Muscle layer of colon (tissue), 2 donors: ENCODE measurements around the gene BICRAL.

Source experiments
- H3K27ac ChIP-seq: one replicate; pipeline ENCODE4 v1.7.0; 2013; ENCODE audit warnings: low read depth, mild to moderate bottlenecking, low read length, moderate library complexity
- H3K27me3 ChIP-seq, 2 donors: one replicate each; pipeline ENCODE4 v1.7.0; 2013; ENCODE audit warnings: low read length in 2 of 2, mild to moderate bottlenecking in 2 of 2; ENCODE audit not compliant: insufficient read depth in 2 of 2, control insufficient read depth in 1 of 2
- H3K36me3 ChIP-seq: one replicate; pipeline ENCODE4 v1.7.0; 2013; ENCODE audit warnings: mild to moderate bottlenecking, low read length; ENCODE audit not compliant: insufficient read depth
- H3K4me1 ChIP-seq: one replicate; pipeline ENCODE4 v1.7.0; 2013; ENCODE audit warnings: mild to moderate bottlenecking, low read length; ENCODE audit not compliant: insufficient read depth
- H3K4me3 ChIP-seq, 2 donors: one replicate each; pipeline ENCODE4 v1.7.0; 2013; ENCODE audit warnings: low read length in 2 of 2, low read depth in 1 of 2, mild to moderate bottlenecking in 1 of 2, moderate library complexity in 1 of 2
- H3K9ac ChIP-seq: one replicate; pipeline ENCODE4 v1.7.0; 2013; ENCODE audit warnings: low read length
- H3K9me3 ChIP-seq: one replicate; pipeline ENCODE4 v1.7.0; 2013; ENCODE audit warnings: mild to moderate bottlenecking, low read length
- donor health status: abdominal sarcoma.
- donor health status: Adenocarcinoma of cecum.

The BICRAL gene

GRCh38 chr6:42748203-42748898, 33.5 kb upstream of the BICRAL start:
- Histone ChIP-seq H3K4me3 (peak overlapping the region; percentile 94 to 96), H3K9ac (peak overlapping the region; percentile 8), H3K27ac (peak overlapping the region; percentile 98), H3K27me3 (no peaks in the 10 kb centered on the region), H3K9me3 (no peaks in the 10 kb centered on the region), H3K36me3 (no peaks in the 10 kb centered on the region), H3K4me1 (peaks cover 31% of the 10 kb centered on the region)

- Histone ChIP-seq H3K9ac (no peak overlapping the region), H3K9me3 (no peaks in the 10 kb centered on the region), H3K4me3 (no peak overlapping the region), H3K27ac (no peak overlapping the region), H3K36me3 (no peaks in the 10 kb centered on the region), H3K4me1 (peaks cover 13% of the 10 kb centered on the region), H3K27me3 (no peaks in the 10 kb centered on the region)
Measured at GRCh38 chr6:42751055-42751454, 30.8 kb upstream of the BICRAL start.

GRCh38 chr6:42754759-42755158, 27.1 kb upstream of the BICRAL start:
- H3K9me3 ChIP-seq = no peaks in the 10 kb centered on the region
- H3K27ac ChIP-seq = no peak overlapping the region
- H3K36me3 ChIP-seq = peaks cover 6% of the 10 kb centered on the region
- no peak overlapping the region for H3K9ac ChIP-seq
- no peaks in the 10 kb centered on the region for H3K4me1 ChIP-seq
- H3K4me3 ChIP-seq = no peak overlapping the region
- no peaks in the 10 kb centered on the region for H3K27me3 ChIP-seq

GRCh38 chr6:42756722-42757121, 25.1 kb upstream of the BICRAL start:
- Histone ChIP-seq H3K4me3 (no peak overlapping the region), H3K9ac (no peak overlapping the region), H3K4me1 (no peaks in the 10 kb centered on the region), H3K27ac (no peak overlapping the region), H3K36me3 (peaks cover 6% of the 10 kb centered on the region), H3K9me3 (no peaks in the 10 kb centered on the region), H3K27me3 (no peaks in the 10 kb centered on the region)

GRCh38 chr6:42758756-42759430, 23.0 kb upstream of the BICRAL start:
- Histone ChIP-seq H3K36me3 (peaks cover 6% of the 10 kb centered on the region), H3K4me1 (no peaks in the 10 kb centered on the region), H3K4me3 (no peak overlapping the region), H3K27ac (no peak overlapping the region), H3K27me3 (no peaks in the 10 kb centered on the region), H3K9ac (no peak overlapping the region), H3K9me3 (no peaks in the 10 kb centered on the region)

GRCh38 chr6:42761287-42762067, 20.4 kb upstream of the BICRAL start:
- no peaks in the 10 kb centered on the region for H3K9me3 ChIP-seq
- H3K27ac ChIP-seq = no peak overlapping the region
- H3K27me3 ChIP-seq = no peaks in the 10 kb centered on the region
- peaks cover 6% of the 10 kb centered on the region for H3K36me3 ChIP-seq
- H3K9ac ChIP-seq = no peak overlapping the region
- H3K4me3 ChIP-seq = no peak overlapping the region
- no peaks in the 10 kb centered on the region for H3K4me1 ChIP-seq

- no peaks in the 10 kb centered on the region for H3K27me3 ChIP-seq
- H3K27ac ChIP-seq = no peak overlapping the region
Measured at GRCh38 chr6:42762426-42762859, 19.4 kb upstream of the BICRAL start.

GRCh38 chr6:42762950-42763349, 18.9 kb upstream of the BICRAL start:
- Histone ChIP-seq H3K27ac (no peak overlapping the region), H3K4me3 (no peak overlapping the region), H3K9ac (no peak overlapping the region), H3K4me1 (no peaks in the 10 kb centered on the region), H3K9me3 (no peaks in the 10 kb centered on the region), H3K36me3 (peaks cover 6% of the 10 kb centered on the region), H3K27me3 (no peaks in the 10 kb centered on the region)

More at GRCh38 chr6:42762426-42762859, 19.4 kb upstream of the BICRAL start:
- Histone ChIP-seq H3K36me3 (peaks cover 6% of the 10 kb centered on the region), H3K9ac (no peak overlapping the region), H3K4me1 (no peaks in the 10 kb centered on the region), H3K4me3 (no peak overlapping the region), H3K9me3 (no peaks in the 10 kb centered on the region)

GRCh38 chr6:42764911-42765648, 16.8 kb upstream of the BICRAL start:
- Histone ChIP-seq H3K36me3 (no peaks in the 10 kb centered on the region), H3K27ac (no peak overlapping the region), H3K9me3 (no peaks in the 10 kb centered on the region), H3K4me1 (no peaks in the 10 kb centered on the region), H3K4me3 (no peak overlapping the region), H3K9ac (no peak overlapping the region), H3K27me3 (no peaks in the 10 kb centered on the region)

- H3K27ac ChIP-seq = no peak overlapping the region
Measured at GRCh38 chr6:42766163-42766670, 15.6 kb upstream of the BICRAL start.

GRCh38 chr6:42769051-42769450, 12.8 kb upstream of the BICRAL start:
- H3K4me3 ChIP-seq = no peak overlapping the region
- no peaks in the 10 kb centered on the region for H3K9me3 ChIP-seq
- H3K27me3 ChIP-seq = no peaks in the 10 kb centered on the region
- H3K4me1 ChIP-seq = no peaks in the 10 kb centered on the region
- no peak overlapping the region for H3K27ac ChIP-seq
- H3K36me3 ChIP-seq = no peaks in the 10 kb centered on the region
- H3K9ac ChIP-seq = no peak overlapping the region

More at GRCh38 chr6:42766163-42766670, 15.6 kb upstream of the BICRAL start:
- Histone ChIP-seq H3K4me3 (no peak overlapping the region), H3K9me3 (no peaks in the 10 kb centered on the region), H3K9ac (no peak overlapping the region), H3K27me3 (no peaks in the 10 kb centered on the region), H3K4me1 (no peaks in the 10 kb centered on the region), H3K36me3 (no peaks in the 10 kb centered on the region)
